ENCODE measurements around the gene COBLL1. TPM values are rescaled to one million over a fixed set of nuclear protein-coding genes. Genes with fewer than 3 reads are reported as not detected.

Gene COBLL1
- total and polyA plus RNA-seq, 4 donors = 16.3 to 114 (median 36.4) TPM

DNA sequence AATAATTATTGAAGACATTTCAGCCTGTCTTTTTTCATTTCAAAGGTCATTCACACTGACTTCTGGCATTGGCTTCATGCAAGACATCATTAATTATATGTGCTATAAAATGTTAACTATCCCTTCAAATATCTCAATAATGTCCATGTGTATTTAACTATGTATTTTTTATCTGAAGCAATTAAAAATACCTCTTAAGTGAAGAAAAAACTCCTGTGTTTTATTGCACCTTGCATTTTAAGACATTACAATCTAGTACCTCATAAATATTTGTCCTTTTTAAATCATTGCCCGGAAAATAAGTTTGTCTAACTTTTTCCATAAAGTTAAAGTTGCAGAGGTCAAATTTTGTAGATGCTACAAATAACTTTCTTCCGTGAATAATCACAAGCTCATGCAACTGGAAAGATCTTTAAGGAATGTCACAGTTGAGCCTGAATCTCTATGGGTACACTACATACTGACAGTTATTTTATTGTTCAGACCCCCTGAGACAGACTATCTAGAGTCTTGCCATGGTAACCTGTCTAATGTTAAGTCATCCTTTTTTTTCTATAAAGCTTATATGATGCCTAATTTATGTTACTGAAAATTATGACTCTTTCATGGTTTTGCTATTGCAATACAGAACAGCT, 38.4 kb upstream of the COBLL1 start:
- Histone ChIP-seq H3K36me3 (ENCODE audit: control insufficient read depth in 4 of 4, insufficient read depth in 3 of 4, low read depth in 1 of 4, low read length in 3 of 4) (no peaks in the 10 kb centered on the region), H3K4me1 (ENCODE audit: control insufficient read depth in 4 of 4, insufficient read depth in 4 of 4, low read length in 3 of 4) (peaks cover 3 to 42% (median 35%) of the 10 kb centered on the region in 4 donors), H3K4me3 (ENCODE audit: low read depth in 1 of 3, low read length in 3 of 3) (no peak overlapping the region), H3K27ac (ENCODE audit: low read depth in 1 of 2, low read length in 2 of 2) (no peak overlapping the region), H3K9me3 (ENCODE audit: control insufficient read depth in 4 of 4, low read length in 3 of 4) (no peaks in the 10 kb centered on the region), H3K9ac (ENCODE audit: low read depth in 1 of 2, low read length in 2 of 2) (no peak overlapping the region), H3K27me3 (ENCODE audit: control insufficient read depth in 4 of 4, insufficient read depth in 4 of 4, low read length in 3 of 4) (no peaks in the 10 kb centered on the region)
- WGBS = 45% methylated on average over 2 of the region's 2 CpGs
- no peak for DNase-seq (ENCODE audit: low spot score)
- TF ChIP-seq HNF4G (IDR thresholded peaks at IDR 0.05) (no peak), MAX (IDR thresholded peaks at IDR 0.05) (no peak), RXRA (IDR thresholded peaks at IDR 0.05) (peak in 1 of 2 donors; percentile 2), CTCF (IDR thresholded peaks at IDR 0.05; ENCODE audit: low read depth, low read length, missing input control) (no peak), HNF4A (conservative IDR thresholded peaks at IDR 0.05) (no peak), RAD21 (IDR thresholded peaks at IDR 0.05) (no peak), REST (IDR thresholded peaks at IDR 0.05) (no peak), EGR1 (IDR thresholded peaks at IDR 0.05; ENCODE audit: low read depth in 2 of 2) (no peak)
- TF ChIP-seq, protein P1, sequence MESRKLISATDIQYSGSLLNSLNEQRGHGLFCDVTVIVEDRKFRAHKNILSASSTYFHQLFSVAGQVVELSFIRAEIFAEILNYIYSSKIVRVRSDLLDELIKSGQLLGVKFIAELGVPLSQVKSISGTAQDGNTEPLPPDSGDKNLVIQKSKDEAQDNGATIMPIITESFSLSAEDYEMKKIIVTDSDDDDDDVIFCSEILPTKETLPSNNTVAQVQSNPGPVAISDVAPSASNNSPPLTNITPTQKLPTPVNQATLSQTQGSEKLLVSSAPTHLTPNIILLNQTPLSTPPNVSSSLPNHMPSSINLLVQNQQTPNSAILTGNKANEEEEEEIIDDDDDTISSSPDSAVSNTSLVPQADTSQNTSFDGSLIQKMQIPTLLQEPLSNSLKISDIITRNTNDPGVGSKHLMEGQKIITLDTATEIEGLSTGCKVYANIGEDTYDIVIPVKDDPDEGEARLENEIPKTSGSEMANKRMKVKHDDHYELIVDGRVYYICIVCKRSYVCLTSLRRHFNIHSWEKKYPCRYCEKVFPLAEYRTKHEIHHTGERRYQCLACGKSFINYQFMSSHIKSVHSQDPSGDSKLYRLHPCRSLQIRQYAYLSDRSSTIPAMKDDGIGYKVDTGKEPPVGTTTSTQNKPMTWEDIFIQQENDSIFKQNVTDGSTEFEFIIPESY (IDR thresholded peaks at IDR 0.05) = no peak

DNA sequence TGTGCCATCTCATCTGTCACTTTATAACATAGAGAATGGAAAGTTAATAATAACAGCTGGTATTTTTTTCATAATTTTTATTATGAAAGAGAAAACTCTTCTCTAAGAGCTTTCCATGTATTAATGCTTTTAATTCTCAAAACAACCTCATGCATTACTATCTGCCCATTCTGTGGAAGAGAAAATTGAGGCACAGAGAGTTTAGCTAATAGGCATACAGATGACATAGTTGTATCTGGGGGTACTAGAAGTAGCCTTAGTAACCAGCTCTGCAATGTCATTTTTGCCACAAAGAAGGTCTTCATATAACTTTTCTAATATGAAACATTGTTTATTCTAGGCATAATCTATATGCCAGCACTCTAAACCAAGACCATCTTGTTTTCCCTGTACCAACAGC, 36.3 kb upstream of the COBLL1 start:
- Histone ChIP-seq H3K9ac (ENCODE audit: low read depth in 1 of 2, low read length in 2 of 2) (no peak overlapping the region), H3K27me3 (ENCODE audit: control insufficient read depth in 4 of 4, insufficient read depth in 4 of 4, low read length in 3 of 4) (no peaks in the 10 kb centered on the region), H3K36me3 (ENCODE audit: control insufficient read depth in 4 of 4, insufficient read depth in 3 of 4, low read depth in 1 of 4, low read length in 3 of 4) (no peaks in the 10 kb centered on the region), H3K4me3 (ENCODE audit: low read depth in 1 of 3, low read length in 3 of 3) (no peak overlapping the region), H3K9me3 (ENCODE audit: control insufficient read depth in 4 of 4, low read length in 3 of 4) (no peaks in the 10 kb centered on the region), H3K4me1 (ENCODE audit: control insufficient read depth in 4 of 4, insufficient read depth in 4 of 4, low read length in 3 of 4) (peaks cover 5 to 49% (median 46%) of the 10 kb centered on the region in 4 donors), H3K27ac (ENCODE audit: low read depth in 1 of 2, low read length in 2 of 2) (peak overlapping the region; percentile 75 to 76)
- no peak for TF ChIP-seq REST (IDR thresholded peaks at IDR 0.05)
- TF ChIP-seq HNF4G (IDR thresholded peaks at IDR 0.05) = no peak
- no peak for TF ChIP-seq FOXA2 (IDR thresholded peaks at IDR 0.05)
- no peak for TF ChIP-seq TAF1 (conservative IDR thresholded peaks at IDR 0.05)
- no peak for TF ChIP-seq GABPA (IDR thresholded peaks at IDR 0.05 in 1 of 2, conservative IDR thresholded peaks at IDR 0.05 in 1 of 2)
- TF ChIP-seq FOXA1 (IDR thresholded peaks at IDR 0.05) = no peak
- no peak for TF ChIP-seq JUND (IDR thresholded peaks at IDR 0.05)
- no peak for TF ChIP-seq YY1 (IDR thresholded peaks at IDR 0.05)
- no peak for TF ChIP-seq CTCF (IDR thresholded peaks at IDR 0.05; ENCODE audit: low read depth, low read length, missing input control)
- TF ChIP-seq RXRA (IDR thresholded peaks at IDR 0.05) = no peak
- no peak for TF ChIP-seq EGR1 (IDR thresholded peaks at IDR 0.05; ENCODE audit: low read depth in 2 of 2)
- no peak for TF ChIP-seq SP1 (IDR thresholded peaks at IDR 0.05)
- TF ChIP-seq NR2F2 (IDR thresholded peaks at IDR 0.05) = no peak
- TF ChIP-seq RAD21 (IDR thresholded peaks at IDR 0.05) = no peak
- DNase-seq (ENCODE audit: low spot score) = no peak
